PC-3 (cell line): ENCODE data around the gene TMEM147.

Experiments used
- CTCF ChIP-seq: fragments of 300-600 bp; sonication (generic); conservative IDR thresholded peaks from 2 replicates; pipeline ENCODE4 v1.5.1; 2017; ENCODE audit warnings: antibody characterized with exemption, low read depth, mild to moderate bottlenecking, low read length
- EZH2phosphoT487 ChIP-seq: fragments of 300-600 bp; sonication (generic); IDR thresholded peaks from 2 replicates; pipeline ENCODE4 v1.6.1; 2018; ENCODE audit warnings: mild to moderate bottlenecking, antibody characterized with exemption, low read length, borderline replicate concordance

- TF ChIP-seq CTCF (no peak), EZH2phosphoT487 (no peak)
These were observed 50.5 kb downstream of the TMEM147 start for GRCh38 chr19:35595928-35596327.
